ENCODE results near the gene LGALS7B.
"Not testable (repeated sequence)": the region's sequence is repeated elsewhere in the genome, so short reads cannot be mapped to it uniquely, and the experiment has no call there.

Gene LGALS7B

DNA sequence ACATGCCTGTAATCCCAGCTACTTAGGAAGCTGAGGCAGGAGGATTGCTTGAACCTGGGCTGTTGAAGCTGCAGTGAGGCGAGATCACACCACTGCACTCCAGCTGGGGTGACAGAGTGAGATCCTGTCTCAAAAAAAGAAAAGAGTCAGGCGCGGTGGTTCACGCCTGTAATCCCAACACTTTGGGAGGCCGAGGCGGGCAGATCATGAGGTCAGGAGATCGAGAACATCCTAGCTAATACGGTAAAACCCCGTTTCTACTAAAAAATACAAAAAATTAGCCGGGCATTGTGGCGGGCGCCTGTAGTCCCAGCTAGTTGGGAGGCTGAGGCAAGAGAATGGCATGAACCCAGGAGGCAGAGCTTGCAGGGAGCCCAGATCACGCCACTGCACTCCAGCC lies 6.8 kb upstream of the LGALS7B start:
- not testable (repeated sequence) for H2BK12ac ChIP-seq (ENCODE audit: low read length); H2BK15ac ChIP-seq (ENCODE audit: low read length); H3K4ac ChIP-seq (ENCODE audit: low read length); H3K18ac ChIP-seq (ENCODE audit: low read length); H2BK5ac ChIP-seq (ENCODE audit: low read length); H3K27ac ChIP-seq (replicated peaks; ENCODE audit: low read length); H3K23ac ChIP-seq (ENCODE audit: low read depth, low read length, poor library complexity); H3K9me3 ChIP-seq (replicated peaks in 1 of 2; ENCODE audit: control insufficient read depth in 2 of 2, insufficient read depth in 1 of 2, low read depth in 1 of 2, low read length in 2 of 2); H3K9ac ChIP-seq (ENCODE audit: low read depth, low read length, poor library complexity); H3K4me2 ChIP-seq (ENCODE audit: insufficient read depth, low read length, poor library complexity, severe bottlenecking); H2AFZ ChIP-seq (ENCODE audit: low read length); H3K4me1 ChIP-seq (ENCODE audit: control insufficient read depth in 2 of 2, insufficient read depth in 1 of 2, low read depth in 1 of 2, low read length in 2 of 2); H4K8ac ChIP-seq (ENCODE audit: low read depth, low read length); H2BK120ac ChIP-seq (ENCODE audit: low read depth, low read length); DNase-seq (ENCODE audit: low spot score); H3K79me1 ChIP-seq (ENCODE audit: low read depth, low read length); H2AK5ac ChIP-seq (ENCODE audit: low read depth, low read length); H3K36me3 ChIP-seq (replicated peaks in 1 of 2; ENCODE audit: control insufficient read depth in 2 of 2, insufficient read depth in 2 of 2, low read length in 2 of 2); H4K91ac ChIP-seq (ENCODE audit: low read depth, low read length, poor library complexity); H3K4me3 ChIP-seq (ENCODE audit: low read length in 2 of 2); H3K27me3 ChIP-seq (ENCODE audit: control insufficient read depth in 3 of 3, insufficient read depth in 3 of 3, low read depth in 1 of 3, low read length in 3 of 3); H3K14ac ChIP-seq (ENCODE audit: low read length)
- no CpG with 5 or more reads among the region's 13 CpGs for WGBS, 2 donors (ENCODE audit: extremely low coverage in 2 of 2, insufficient read length in 2 of 2, insufficient replicate concordance in 1 of 2)

DNA sequence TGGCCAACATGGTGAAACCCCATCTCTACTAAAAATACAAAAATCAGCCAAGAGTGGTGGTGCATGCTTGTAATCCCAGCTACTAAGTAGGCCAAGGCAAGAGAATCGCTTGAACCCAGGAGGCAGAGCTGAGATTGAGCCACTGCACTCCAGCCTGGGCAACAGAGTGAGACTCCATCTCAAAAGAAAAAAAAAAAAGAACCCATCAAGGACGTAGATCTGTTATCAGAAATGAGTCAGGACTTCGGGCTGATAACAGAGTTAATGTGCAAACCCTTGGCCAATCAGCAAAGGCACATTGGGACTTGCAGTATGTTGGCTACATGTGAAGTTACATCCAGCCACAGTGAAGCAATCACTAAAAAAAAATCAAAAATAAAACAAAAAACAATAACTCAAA lies 4.8 kb upstream of the LGALS7B start:
- Histone ChIP-seq H3K27me3 (ENCODE audit: control insufficient read depth in 3 of 3, insufficient read depth in 3 of 3, low read depth in 1 of 3, low read length in 3 of 3) (no peaks in the 10 kb centered on the region), H3K4ac (ENCODE audit: low read length) (no peak overlapping the region), H4K8ac (ENCODE audit: low read depth, low read length) (no peak overlapping the region), H3K4me3 (ENCODE audit: low read length in 2 of 2) (no peak overlapping the region), H3K9ac (ENCODE audit: low read depth, low read length, poor library complexity) (no peak overlapping the region), H4K91ac (ENCODE audit: low read depth, low read length, poor library complexity) (no peak overlapping the region), H3K27ac (replicated peaks; ENCODE audit: low read length) (no peak overlapping the region), H2BK5ac (ENCODE audit: low read length) (no peak overlapping the region), H2BK12ac (ENCODE audit: low read length) (no peak overlapping the region), H3K23ac (ENCODE audit: low read depth, low read length, poor library complexity) (no peak overlapping the region), H3K4me1 (ENCODE audit: control insufficient read depth in 2 of 2, insufficient read depth in 1 of 2, low read depth in 1 of 2, low read length in 2 of 2) (peaks cover 0 to 1% of the 10 kb centered on the region in 2 donors), H3K9me3 (replicated peaks in 1 of 2; ENCODE audit: control insufficient read depth in 2 of 2, insufficient read depth in 1 of 2, low read depth in 1 of 2, low read length in 2 of 2) (no peaks in the 10 kb centered on the region), H2BK120ac (ENCODE audit: low read depth, low read length) (no peak overlapping the region), H3K36me3 (replicated peaks in 1 of 2; ENCODE audit: control insufficient read depth in 2 of 2, insufficient read depth in 2 of 2, low read length in 2 of 2) (no peaks in the 10 kb centered on the region), H2BK15ac (ENCODE audit: low read length) (no peak overlapping the region), H2AFZ (ENCODE audit: low read length) (no peak overlapping the region), H2AK5ac (ENCODE audit: low read depth, low read length) (no peak overlapping the region), H3K4me2 (ENCODE audit: insufficient read depth, low read length, poor library complexity, severe bottlenecking) (no peak overlapping the region), H3K14ac (ENCODE audit: low read length) (no peak overlapping the region), H3K79me1 (ENCODE audit: low read depth, low read length) (peaks cover 2% of the 10 kb centered on the region), H3K18ac (ENCODE audit: low read length) (no peak overlapping the region)
- no peak for DNase-seq (ENCODE audit: low spot score)
- no CpG with 5 or more reads among the region's 3 CpGs for WGBS, 2 donors (ENCODE audit: extremely low coverage in 2 of 2, insufficient read length in 2 of 2, insufficient replicate concordance in 1 of 2)

DNA sequence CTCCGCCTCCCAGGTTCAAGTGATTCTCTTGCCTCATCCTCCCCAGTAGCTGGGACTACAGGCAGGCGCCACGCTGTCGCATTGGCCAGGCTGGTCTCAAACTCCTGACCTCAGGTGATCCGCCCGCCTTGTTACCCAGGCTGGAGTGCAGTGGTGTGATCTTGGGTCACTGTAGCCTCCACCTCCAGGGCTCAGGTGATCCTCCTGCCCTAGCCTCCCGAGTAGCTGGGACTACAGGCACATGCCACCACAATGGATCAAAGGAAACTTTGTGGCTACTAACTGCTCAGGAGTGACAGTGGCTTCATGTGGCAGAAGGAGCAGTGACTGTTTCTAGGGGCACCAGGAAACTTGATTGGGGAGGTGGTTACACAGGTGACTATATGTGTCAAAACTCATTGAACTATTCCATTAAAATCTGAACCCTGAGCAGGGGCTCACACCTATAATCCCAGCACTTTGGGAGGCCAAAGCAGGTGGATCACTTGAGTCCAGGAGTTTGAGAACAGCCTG lies 3.8 kb upstream of the LGALS7B start:
- WGBS, 2 donors (ENCODE audit: extremely low coverage in 2 of 2, insufficient read length in 2 of 2, insufficient replicate concordance in 1 of 2), result no CpG with 5 or more reads among the region's 7 CpGs
- H3K9me3 ChIP-seq (replicated peaks in 1 of 2; ENCODE audit: control insufficient read depth in 2 of 2, insufficient read depth in 1 of 2, low read depth in 1 of 2, low read length in 2 of 2), result no peaks in the 10 kb centered on the region

DNA sequence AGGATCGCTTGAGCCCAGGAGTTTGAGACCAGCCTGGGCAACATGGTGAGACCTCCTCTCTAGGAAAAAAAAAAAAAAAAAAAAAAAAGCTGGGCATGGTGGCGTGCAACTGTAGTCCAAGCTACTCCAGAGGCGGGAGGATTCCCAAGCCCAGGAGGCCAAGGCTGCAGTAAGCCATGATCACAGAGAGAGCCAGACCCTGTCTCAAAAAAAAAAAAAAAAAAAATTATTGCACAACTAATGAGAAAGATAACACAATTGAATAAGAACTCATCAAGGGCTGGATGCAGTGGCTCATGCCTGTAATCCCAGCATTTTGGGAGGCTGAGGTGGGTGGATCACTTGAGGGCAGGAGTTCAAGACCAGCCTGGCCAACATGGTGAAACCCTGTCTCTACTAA lies 2.9 kb upstream of the LGALS7B start:
- H3K4me1 ChIP-seq (ENCODE audit: control insufficient read depth in 2 of 2, insufficient read depth in 1 of 2, low read depth in 1 of 2, low read length in 2 of 2); H3K23ac ChIP-seq (ENCODE audit: low read depth, low read length, poor library complexity); H3K4ac ChIP-seq (ENCODE audit: low read length); H3K4me2 ChIP-seq (ENCODE audit: insufficient read depth, low read length, poor library complexity, severe bottlenecking); H4K91ac ChIP-seq (ENCODE audit: low read depth, low read length, poor library complexity); H3K27ac ChIP-seq (replicated peaks; ENCODE audit: low read length); H3K36me3 ChIP-seq (replicated peaks in 1 of 2; ENCODE audit: control insufficient read depth in 2 of 2, insufficient read depth in 2 of 2, low read length in 2 of 2); H2BK12ac ChIP-seq (ENCODE audit: low read length); H3K27me3 ChIP-seq (ENCODE audit: control insufficient read depth in 3 of 3, insufficient read depth in 3 of 3, low read depth in 1 of 3, low read length in 3 of 3); H3K9me3 ChIP-seq (replicated peaks in 1 of 2; ENCODE audit: control insufficient read depth in 2 of 2, insufficient read depth in 1 of 2, low read depth in 1 of 2, low read length in 2 of 2); DNase-seq (ENCODE audit: low spot score); H3K9ac ChIP-seq (ENCODE audit: low read depth, low read length, poor library complexity); H2AFZ ChIP-seq (ENCODE audit: low read length); H3K14ac ChIP-seq (ENCODE audit: low read length); H2BK15ac ChIP-seq (ENCODE audit: low read length); H2BK5ac ChIP-seq (ENCODE audit: low read length); H3K79me1 ChIP-seq (ENCODE audit: low read depth, low read length); H2AK5ac ChIP-seq (ENCODE audit: low read depth, low read length); H4K8ac ChIP-seq (ENCODE audit: low read depth, low read length); H2BK120ac ChIP-seq (ENCODE audit: low read depth, low read length); H3K4me3 ChIP-seq (ENCODE audit: low read length in 2 of 2); H3K18ac ChIP-seq (ENCODE audit: low read length): not testable (repeated sequence)
- WGBS, 2 donors (ENCODE audit: extremely low coverage in 2 of 2, insufficient read length in 2 of 2, insufficient replicate concordance in 1 of 2), result no CpG with 5 or more reads among the region's 3 CpGs

More for the DNA sequence above, 3.8 kb upstream of the LGALS7B start:
- H3K4me1 ChIP-seq (ENCODE audit: control insufficient read depth in 2 of 2, insufficient read depth in 1 of 2, low read depth in 1 of 2, low read length in 2 of 2), result peaks cover 0 to 1% of the 10 kb centered on the region in 2 donors
- no peak overlapping the region for H3K14ac ChIP-seq (ENCODE audit: low read length)
- no peak overlapping the region for H2AFZ ChIP-seq (ENCODE audit: low read length)
- H3K27ac ChIP-seq (replicated peaks; ENCODE audit: low read length), result no peak overlapping the region
- no peak overlapping the region for H2BK12ac ChIP-seq (ENCODE audit: low read length)
- no peak overlapping the region for H2BK120ac ChIP-seq (ENCODE audit: low read depth, low read length)
- no peak overlapping the region for H3K18ac ChIP-seq (ENCODE audit: low read length)
- H2BK15ac ChIP-seq (ENCODE audit: low read length), result no peak overlapping the region
- H3K36me3 ChIP-seq (replicated peaks in 1 of 2; ENCODE audit: control insufficient read depth in 2 of 2, insufficient read depth in 2 of 2, low read length in 2 of 2), result no peaks in the 10 kb centered on the region
- peak overlapping the region; percentile 65 for H3K23ac ChIP-seq (ENCODE audit: low read depth, low read length, poor library complexity)
- no peak overlapping the region for H3K4me3 ChIP-seq (ENCODE audit: low read length in 2 of 2)
- H3K9ac ChIP-seq (ENCODE audit: low read depth, low read length, poor library complexity), result no peak overlapping the region
- no peak overlapping the region for H4K91ac ChIP-seq (ENCODE audit: low read depth, low read length, poor library complexity)
- H3K4ac ChIP-seq (ENCODE audit: low read length), result no peak overlapping the region
- no peak overlapping the region for H3K4me2 ChIP-seq (ENCODE audit: insufficient read depth, low read length, poor library complexity, severe bottlenecking)
- no peak overlapping the region for H4K8ac ChIP-seq (ENCODE audit: low read depth, low read length)
- no peak overlapping the region for H2AK5ac ChIP-seq (ENCODE audit: low read depth, low read length)
- peaks cover 2% of the 10 kb centered on the region for H3K79me1 ChIP-seq (ENCODE audit: low read depth, low read length)
- DNase-seq (ENCODE audit: low spot score), result no peak
- no peak overlapping the region for H2BK5ac ChIP-seq (ENCODE audit: low read length)
- no peaks in the 10 kb centered on the region for H3K27me3 ChIP-seq (ENCODE audit: control insufficient read depth in 3 of 3, insufficient read depth in 3 of 3, low read depth in 1 of 3, low read length in 3 of 3)

Data from neuronal stem cell (in vitro differentiated cells).